Measurements from ENCODE around the gene SLC6A12. TPM values are rescaled to one million over a fixed set of nuclear protein-coding genes. Genes with fewer than 3 reads are reported as not detected.

The SLC6A12 gene
- total RNA-seq, 4 donors from 2014 or later: 0.13 TPM; not detected in 3

DNA sequence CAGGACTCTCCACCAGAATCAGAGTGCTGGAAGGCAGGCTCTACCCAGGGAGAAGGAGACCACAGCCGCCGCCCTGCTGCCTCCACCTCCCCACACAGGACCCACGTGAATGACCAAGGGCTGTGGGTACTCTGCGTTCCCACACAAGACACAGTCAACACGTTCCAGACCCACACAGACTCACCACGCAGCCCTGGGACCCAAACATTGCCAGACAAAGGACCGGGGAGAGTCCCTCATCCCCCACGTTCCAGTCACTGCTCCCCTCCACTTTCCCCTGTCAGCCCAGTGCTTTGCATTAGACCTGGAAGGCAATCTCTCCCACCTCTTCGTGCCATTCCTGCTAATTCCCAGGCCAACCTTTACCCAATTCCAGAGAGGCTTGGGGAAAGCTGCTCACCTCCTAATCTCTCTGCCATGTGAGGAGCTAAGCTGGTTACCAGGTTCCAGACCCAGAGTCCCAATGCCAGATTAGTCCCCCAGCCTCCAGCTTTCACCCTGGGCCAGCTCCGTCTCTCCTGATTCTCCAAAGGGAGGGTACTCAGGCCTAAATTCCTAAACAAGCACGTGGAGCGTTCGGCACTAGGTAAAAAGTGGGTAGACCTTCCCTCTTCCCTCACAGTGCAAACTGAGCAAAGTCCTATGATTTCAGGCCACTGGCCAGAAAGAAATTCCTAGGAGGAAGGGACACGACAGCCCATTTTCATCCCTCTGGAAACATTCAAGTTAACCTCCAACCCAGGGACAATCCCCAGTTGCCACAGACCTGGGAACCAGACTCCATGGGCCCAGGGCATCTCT lies 43.8 kb upstream of the SLC6A12 start:
- Histone ChIP-seq H3K36me3 (no peaks in the 10 kb centered on the region), H3K27me3 (peaks cover 0 to 13% (median 0%) of the 10 kb centered on the region in 3 donors), H3K27ac (no peak overlapping the region), H3K4me1 (no peaks in the 10 kb centered on the region), H3K9me3 (no peaks in the 10 kb centered on the region), H3K4me3 (no peak overlapping the region)
- in situ Hi-C loops (cut with MboI; ENCODE audit: low sequenced_read_pairs in 4 of 4) (no loop called here), intact Hi-C loops (cut with DNase I; ENCODE audit: low total_unique reads) (no loop called here)
- ATAC-seq: no peak
- TF ChIP-seq, protein P1, sequence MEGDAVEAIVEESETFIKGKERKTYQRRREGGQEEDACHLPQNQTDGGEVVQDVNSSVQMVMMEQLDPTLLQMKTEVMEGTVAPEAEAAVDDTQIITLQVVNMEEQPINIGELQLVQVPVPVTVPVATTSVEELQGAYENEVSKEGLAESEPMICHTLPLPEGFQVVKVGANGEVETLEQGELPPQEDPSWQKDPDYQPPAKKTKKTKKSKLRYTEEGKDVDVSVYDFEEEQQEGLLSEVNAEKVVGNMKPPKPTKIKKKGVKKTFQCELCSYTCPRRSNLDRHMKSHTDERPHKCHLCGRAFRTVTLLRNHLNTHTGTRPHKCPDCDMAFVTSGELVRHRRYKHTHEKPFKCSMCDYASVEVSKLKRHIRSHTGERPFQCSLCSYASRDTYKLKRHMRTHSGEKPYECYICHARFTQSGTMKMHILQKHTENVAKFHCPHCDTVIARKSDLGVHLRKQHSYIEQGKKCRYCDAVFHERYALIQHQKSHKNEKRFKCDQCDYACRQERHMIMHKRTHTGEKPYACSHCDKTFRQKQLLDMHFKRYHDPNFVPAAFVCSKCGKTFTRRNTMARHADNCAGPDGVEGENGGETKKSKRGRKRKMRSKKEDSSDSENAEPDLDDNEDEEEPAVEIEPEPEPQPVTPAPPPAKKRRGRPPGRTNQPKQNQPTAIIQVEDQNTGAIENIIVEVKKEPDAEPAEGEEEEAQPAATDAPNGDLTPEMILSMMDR (IDR thresholded peaks at IDR 0.05 in 4 of 5, conservative IDR thresholded peaks at IDR 0.05 in 1 of 5): no peak
- TF ChIP-seq POLR2A (IDR thresholded peaks at IDR 0.05): no peak
- no peak for DNase-seq

DNA sequence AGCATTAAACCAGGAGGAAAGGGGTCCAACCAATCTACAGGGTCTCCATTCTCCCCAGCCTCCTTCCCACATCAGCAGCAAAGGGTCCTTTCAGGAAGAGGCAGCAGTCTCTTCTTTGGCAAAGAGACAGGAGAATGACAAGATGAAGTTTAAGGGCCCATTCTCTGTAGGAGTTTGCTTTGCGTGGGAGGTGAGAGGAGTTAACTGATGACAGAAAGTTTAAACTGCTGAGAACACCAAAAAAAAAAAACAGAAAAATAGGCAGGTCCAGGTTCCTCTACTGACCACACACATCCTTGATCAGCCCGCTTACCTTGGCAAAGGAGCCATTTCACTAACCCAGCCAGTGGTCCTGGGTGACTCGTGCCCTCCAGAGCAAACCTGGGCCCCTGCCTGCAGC lies 43.0 kb upstream of the SLC6A12 start:
- TF ChIP-seq, protein P1 (IDR thresholded peaks at IDR 0.05 in 4 of 5, conservative IDR thresholded peaks at IDR 0.05 in 1 of 5): no peak
- TF ChIP-seq POLR2A (IDR thresholded peaks at IDR 0.05): no peak
- Histone ChIP-seq H3K36me3 (no peaks in the 10 kb centered on the region), H3K27ac (no peak overlapping the region), H3K9me3 (no peaks in the 10 kb centered on the region), H3K4me3 (no peak overlapping the region), H3K4me1 (no peaks in the 10 kb centered on the region), H3K27me3 (peaks cover 0 to 13% (median 0%) of the 10 kb centered on the region in 3 donors)
- DNase-seq: no peak
- in situ Hi-C loops (cut with MboI; ENCODE audit: low sequenced_read_pairs in 4 of 4): no loop called here
- ATAC-seq: no peak
- intact Hi-C loops (cut with DNase I; ENCODE audit: low total_unique reads): no loop called here

DNA sequence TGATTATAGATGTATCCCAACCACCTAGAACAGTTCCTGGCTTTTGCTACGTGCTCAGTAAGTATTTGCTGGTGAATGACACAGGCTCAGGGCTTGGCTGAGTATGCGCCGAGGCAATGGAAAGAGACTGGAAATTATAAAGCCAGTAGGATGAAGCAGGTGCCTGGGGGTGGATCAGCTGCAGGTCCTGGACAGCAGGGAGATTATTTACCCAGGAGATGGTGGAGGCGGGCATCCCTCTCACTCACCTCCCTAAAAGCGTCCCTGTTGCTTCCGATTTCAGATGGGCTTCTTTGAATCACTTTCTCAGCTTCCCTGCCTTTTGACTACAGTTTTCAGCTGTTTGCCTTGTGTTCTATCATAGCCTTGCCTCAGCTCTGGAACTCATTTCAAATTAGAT lies 42.3 kb upstream of the SLC6A12 start:
- TF ChIP-seq, protein P1 (IDR thresholded peaks at IDR 0.05 in 4 of 5, conservative IDR thresholded peaks at IDR 0.05 in 1 of 5): no peak
- TF ChIP-seq POLR2A (IDR thresholded peaks at IDR 0.05): no peak
- Histone ChIP-seq H3K27me3 (peaks cover 0 to 13% (median 0%) of the 10 kb centered on the region in 3 donors), H3K9me3 (no peaks in the 10 kb centered on the region), H3K36me3 (no peaks in the 10 kb centered on the region), H3K4me3 (no peak overlapping the region), H3K27ac (no peak overlapping the region), H3K4me1 (no peaks in the 10 kb centered on the region)
- ATAC-seq: no peak
- DNase-seq: no peak
- intact Hi-C loops (cut with DNase I; ENCODE audit: low total_unique reads): no loop called here
- in situ Hi-C loops (cut with MboI; ENCODE audit: low sequenced_read_pairs in 4 of 4): no loop called here

DNA sequence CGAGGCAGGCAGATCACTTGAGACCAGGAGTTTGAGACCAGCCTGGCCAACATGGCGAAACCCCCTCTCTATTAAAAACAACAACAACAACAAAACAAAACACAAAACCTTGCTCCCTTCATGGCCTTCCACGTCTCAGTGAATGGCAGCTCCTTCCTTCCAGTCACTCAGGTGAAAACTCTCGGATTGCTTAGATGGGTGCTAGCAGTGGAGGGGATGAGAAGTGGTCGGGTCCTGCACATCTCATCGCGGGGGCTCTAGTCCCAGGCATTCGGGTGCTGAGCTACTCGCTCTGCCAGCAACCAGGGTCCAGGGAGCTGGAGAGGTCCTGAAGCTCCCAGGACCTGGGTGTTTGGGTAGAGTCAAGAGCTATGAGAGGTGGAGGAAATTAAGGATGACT lies 41.0 kb upstream of the SLC6A12 start:
- H3K4me3 ChIP-seq: no peak overlapping the region
- no peak overlapping the region for H3K27ac ChIP-seq
- no peaks in the 10 kb centered on the region for H3K36me3 ChIP-seq
- DNase-seq (no peak), ATAC-seq (no peak)
- no peaks in the 10 kb centered on the region for H3K4me1 ChIP-seq
- intact Hi-C loops (cut with DNase I; ENCODE audit: low total_unique reads): no loop called here
- H3K27me3 ChIP-seq: peaks cover 0 to 9% (median 0%) of the 10 kb centered on the region in 3 donors
- no peaks in the 10 kb centered on the region for H3K9me3 ChIP-seq
- TF ChIP-seq, protein P1 (IDR thresholded peaks at IDR 0.05 in 4 of 5, conservative IDR thresholded peaks at IDR 0.05 in 1 of 5): no peak
- TF ChIP-seq POLR2A (IDR thresholded peaks at IDR 0.05): no peak
- in situ Hi-C loops (cut with MboI; ENCODE audit: low sequenced_read_pairs in 4 of 4): no loop called here

All from gastrocnemius medialis (tissue), 4 donors.